Calu3 (cell line): ENCODE measurements around the gene CRY2. TPM values are rescaled to one million over a fixed set of nuclear protein-coding genes. Genes with fewer than 3 reads are reported as not detected.

Experiments
- BruUV-seq: library from RNA; stranded (reverse); fragments of 400-500 nt; replicated peaks from 2 replicates; lab custom pipeline; 2021; lab: Mats Ljungman, UMichigan
- CTCF ChIA-PET: fragments of 300-600 bp; sonication (Branson Sonifier 250); formaldehyde crosslinking; loops from one replicate; lab custom pipeline; 2022; ENCODE audit warnings: antibody characterized with exemption; lab: Charles Lee
- DNase-seq: peaks from one replicate; pipeline ENCODE4 v3.0.0; 2022
- H3K27ac Mint-ChIP-seq: one replicate; pipeline ENCODE4 v1.8.0; 2022; ENCODE audit warnings: mixed read lengths; ENCODE audit not compliant: unreplicated experiment
- H3K27me3 Mint-ChIP-seq: one replicate; pipeline ENCODE4 v1.8.0; 2022; ENCODE audit warnings: mixed read lengths; ENCODE audit not compliant: unreplicated experiment
- H3K36me3 Mint-ChIP-seq: one replicate; pipeline ENCODE4 v1.8.0; 2022; ENCODE audit warnings: mild to moderate bottlenecking, moderate library complexity, mixed read lengths; ENCODE audit not compliant: insufficient read depth, unreplicated experiment
- H3K4me1 Mint-ChIP-seq: one replicate; pipeline ENCODE4 v1.8.0; 2022; ENCODE audit warnings: mild to moderate bottlenecking, low read depth, mixed read lengths; ENCODE audit not compliant: unreplicated experiment
- H3K4me3 Mint-ChIP-seq: one replicate; pipeline ENCODE4 v1.8.0; 2022; ENCODE audit warnings: mild to moderate bottlenecking, low read depth, moderate library complexity, mixed read lengths; ENCODE audit not compliant: unreplicated experiment
- H3K9me3 Mint-ChIP-seq: one replicate; pipeline ENCODE4 v1.8.0; 2022; ENCODE audit warnings: low read depth, mixed read lengths; ENCODE audit not compliant: unreplicated experiment
- CTCF ChIP-seq: fragments of 200-600 bp; IDR thresholded peaks from one replicate; pipeline ENCODE4 v1.8.0; 2022; ENCODE audit warnings: antibody characterized with exemption; ENCODE audit not compliant: unreplicated experiment
- intact Hi-C: fragments of 100-400 bp; cut with micrococcal nuclease; formaldehyde crosslinking; loops from one replicate; pipeline ENCODE4 v1.10.0; 2022; ENCODE audit not compliant: unreplicated experiment
- total RNA-seq: library from RNA; stranded (reverse); gene quantifications from 2 replicates; pipeline ENCODE4 v1.2.3, GENCODE V29; 2022

CRY2 gene
- total RNA-seq, 1 experiment from 2014 or later: 14.9 TPM

GRCh38 chr11:45925550-45925949 is 78.3 kb downstream of the CRY2 start:
- no peak overlapping the region for H3K27ac Mint-ChIP-seq
- DNase-seq: no peak
- TF ChIP-seq CTCF: no peak
- no peaks in the 10 kb centered on the region for H3K9me3 Mint-ChIP-seq
- BruUV-seq: no TSS peak
- H3K4me3 Mint-ChIP-seq: no peak overlapping the region
- no peaks in the 10 kb centered on the region for H3K27me3 Mint-ChIP-seq
- CTCF ChIA-PET: no interaction called here
- H3K4me1 Mint-ChIP-seq: peaks cover 18% of the 10 kb centered on the region
- intact Hi-C loops: no loop called here
- H3K36me3 Mint-ChIP-seq: peaks cover 23% of the 10 kb centered on the region

GRCh38 chr11:45926001-45926401 is 78.7 kb downstream of the CRY2 start:
- Mint-ChIP-seq H3K36me3 (peaks cover 23% of the 10 kb centered on the region), H3K4me3 (no peak overlapping the region), H3K27me3 (no peaks in the 10 kb centered on the region), H3K9me3 (no peaks in the 10 kb centered on the region), H3K4me1 (peaks cover 18% of the 10 kb centered on the region), H3K27ac (no peak overlapping the region)
- BruUV-seq: no TSS peak
- CTCF ChIA-PET: no interaction called here
- intact Hi-C loops: no loop called here
- no peak for DNase-seq
- no peak for TF ChIP-seq CTCF

DNA sequence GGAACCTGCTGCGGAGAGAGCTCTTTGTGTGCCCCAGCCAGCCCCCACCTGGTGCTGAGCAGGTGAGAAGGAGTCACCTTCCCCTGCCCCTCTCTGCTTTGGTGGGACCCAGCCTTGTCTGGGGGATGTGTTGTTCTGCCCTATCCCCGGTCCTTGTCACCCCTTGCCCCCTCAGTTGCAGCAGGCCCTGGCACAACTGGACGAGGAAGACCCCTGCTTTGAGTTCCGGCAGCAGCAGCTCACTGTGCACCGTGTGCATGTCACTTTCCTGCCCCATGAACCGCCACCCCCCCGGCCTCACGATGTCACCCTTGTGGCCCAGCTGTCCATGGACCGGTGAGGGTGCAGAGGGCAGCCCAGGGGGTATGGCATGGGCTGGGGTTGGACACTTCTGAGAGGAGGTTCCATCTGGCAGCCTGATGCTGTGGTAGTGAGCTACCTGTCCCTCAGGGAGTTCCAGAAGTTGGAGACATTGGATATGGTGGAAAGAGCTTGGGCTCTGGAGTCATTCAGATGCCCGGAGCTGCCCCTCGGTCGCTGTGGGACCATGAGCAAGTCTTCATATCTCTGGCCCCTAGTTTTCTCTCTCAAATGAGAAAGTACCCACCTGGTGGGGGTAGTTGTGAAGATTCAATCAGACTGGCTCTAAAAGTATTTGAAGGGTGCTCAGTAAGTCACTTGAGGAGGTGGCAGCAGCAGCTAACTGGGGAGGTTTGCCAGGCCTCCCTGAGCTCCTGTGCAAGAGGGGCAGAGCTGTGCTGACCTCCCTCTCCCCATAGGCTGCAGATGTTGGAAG is 79.5 kb downstream of the CRY2 start:
- Mint-ChIP-seq H3K27me3 (no peaks in the 10 kb centered on the region), H3K27ac (no peak overlapping the region), H3K9me3 (no peaks in the 10 kb centered on the region), H3K36me3 (peaks cover 23% of the 10 kb centered on the region), H3K4me3 (no peak overlapping the region), H3K4me1 (peaks cover 18% of the 10 kb centered on the region)
- no peak for DNase-seq
- no peak for TF ChIP-seq CTCF
- CTCF ChIA-PET: no interaction called here
- intact Hi-C loops: no loop called here
- BruUV-seq: no TSS peak

- BruUV-seq: no TSS peak
- H3K27ac Mint-ChIP-seq: no peak overlapping the region
- peaks cover 23% of the 10 kb centered on the region for H3K36me3 Mint-ChIP-seq
These were observed 80.0 kb downstream of the CRY2 start for GRCh38 chr11:45927332-45927683.

More at GRCh38 chr11:45927332-45927683, 80.0 kb downstream of the CRY2 start:
- Mint-ChIP-seq H3K27me3 (no peaks in the 10 kb centered on the region), H3K4me3 (no peak overlapping the region), H3K4me1 (peaks cover 18% of the 10 kb centered on the region), H3K9me3 (no peaks in the 10 kb centered on the region)
- TF ChIP-seq CTCF: no peak
- intact Hi-C loops: no loop called here
- CTCF ChIA-PET: no interaction called here
- DNase-seq: no peak
